ENCODE results near the gene GRK1.

The GRK1 gene

DNA sequence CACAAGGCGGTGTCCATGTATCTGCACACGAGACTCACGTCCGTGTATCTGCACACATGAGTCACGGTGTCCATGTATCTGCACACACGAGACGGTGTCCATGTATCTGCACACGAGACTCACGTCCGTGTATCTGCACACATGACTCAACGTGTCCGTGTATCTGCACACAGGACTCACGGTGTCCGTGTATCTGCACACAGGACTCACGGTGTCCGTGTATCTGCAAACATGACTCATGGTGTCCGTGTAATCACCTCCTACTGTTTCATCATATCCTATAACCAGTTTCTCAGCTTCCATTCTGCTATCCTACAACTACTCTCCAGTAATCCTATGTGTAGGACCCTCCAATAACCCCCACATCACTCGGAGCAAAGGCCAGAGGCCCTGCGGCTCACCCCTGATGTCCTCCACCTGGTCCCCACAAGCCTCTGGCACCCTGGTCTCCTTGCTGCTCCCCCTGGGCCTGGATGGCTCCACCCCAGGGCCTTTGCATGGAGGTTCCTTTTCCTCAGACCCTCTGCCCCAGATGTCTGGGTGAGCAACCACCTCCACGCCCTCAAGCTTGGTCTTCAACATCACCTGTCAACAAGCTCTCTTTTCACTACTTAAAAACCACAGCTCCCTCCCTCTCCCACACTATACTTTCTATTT lies 89.5 kb downstream of the GRK1 start:
- H3K4me1 ChIP-seq: peaks cover 18 to 36% (median 30%) of the 10 kb centered on the region in 10 experiments
- no peak overlapping the region for H3K9ac ChIP-seq
- no peak for TF ChIP-seq Cebpa-rat (IDR thresholded peaks at IDR 0.05)
- H3K36me3 ChIP-seq: no peaks in the 10 kb centered on the region
- no peak overlapping the region for H3K4me3 ChIP-seq
- peaks cover 0 to 9% (median 0%) of the 10 kb centered on the region in 11 experiments; a peak in 2 of 22 replicates for H4K20me1 ChIP-seq
- no peak overlapping the region for H3K27ac ChIP-seq
- H3K4me2 ChIP-seq: peak overlapping the region in 6 of 11 experiments; percentile 2 to 40 (median 18); a peak in 2 of 22 replicates
- H3K9me3 ChIP-seq (replicated peaks in 1 of 11): peaks cover 0 to 10% (median 5%) of the 10 kb centered on the region in 11 experiments; a peak in 13 of 22 replicates
- peaks cover 21 to 35% (median 26%) of the 10 kb centered on the region in 11 experiments for H3K27me3 ChIP-seq

DNA sequence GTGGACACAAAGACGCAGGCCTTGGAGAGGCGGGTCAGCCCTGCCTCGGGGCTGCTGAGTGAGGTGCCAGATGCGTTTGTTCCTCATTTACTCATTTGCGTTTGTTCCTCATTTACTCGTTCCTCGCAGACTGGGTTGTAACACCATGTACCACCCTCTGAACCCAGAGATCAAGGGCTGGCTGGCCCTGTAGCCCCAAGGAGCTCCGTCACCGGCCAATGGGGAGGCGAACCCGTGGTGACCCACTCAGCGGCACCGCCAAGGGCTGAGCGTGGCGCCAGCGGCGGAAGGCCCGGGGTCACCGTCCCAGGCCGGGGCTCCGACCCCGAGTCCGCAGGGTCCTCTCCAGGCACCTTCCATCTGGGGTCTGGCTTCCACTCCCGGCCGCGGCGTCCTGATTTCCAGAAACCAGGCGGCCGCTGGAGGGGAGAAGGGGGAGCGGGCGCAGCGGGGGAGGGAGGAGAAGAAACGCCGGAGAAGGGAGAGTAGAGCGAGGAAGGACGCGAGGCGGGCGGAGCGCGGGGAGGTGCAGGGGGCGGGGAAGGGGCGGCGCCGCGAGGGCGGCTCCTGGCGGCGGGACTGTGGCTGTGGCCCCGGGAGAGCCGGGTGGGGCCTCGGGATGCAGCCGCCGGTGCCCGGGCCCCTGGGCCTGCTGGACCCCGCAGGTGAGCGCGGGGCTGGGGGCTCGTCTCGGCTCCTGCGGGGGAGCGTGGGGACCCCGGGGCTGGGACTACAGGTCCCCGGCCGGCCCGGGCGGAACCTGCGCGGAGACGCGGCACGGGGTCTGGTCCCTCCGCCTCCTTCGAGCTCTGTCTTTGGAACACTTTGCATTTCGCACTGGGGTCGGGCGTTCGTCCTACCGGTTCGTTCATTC lies 91.9 kb downstream of the GRK1 start, which contains the start of gene TMEM255B:
Gene TMEM255B, plus strand, starts transcription at position 576 of the 874 bp plus-strand sequence. Its CDS starts 44 bp downstream, at position 620.
- Histone ChIP-seq H4K20me1 (peaks cover 0 to 9% (median 0%) of the 10 kb centered on the region in 11 experiments; a peak in 2 of 22 replicates), H3K9ac (peak within 1 kb of the TSS; percentile 65 to 92 (median 81)), H3K4me2 (peak within 1 kb of the TSS; percentile 93 to 99 (median 96)), H3K4me1 (peaks cover 18 to 40% (median 33%) of the 10 kb centered on the region in 10 experiments), H3K27ac (peak within 1 kb of the TSS; percentile 41 to 96 (median 79)), H3K36me3 (no peaks in the 10 kb centered on the region), H3K9me3 (replicated peaks in 1 of 11) (no peaks in the 10 kb centered on the region), H3K27me3 (peaks cover 28 to 52% (median 40%) of the 10 kb centered on the region in 11 experiments), H3K4me3 (peak within 1 kb of the TSS; percentile 55 to 76 (median 70))
- no peak for TF ChIP-seq Cebpa-rat (IDR thresholded peaks at IDR 0.05)

DNA sequence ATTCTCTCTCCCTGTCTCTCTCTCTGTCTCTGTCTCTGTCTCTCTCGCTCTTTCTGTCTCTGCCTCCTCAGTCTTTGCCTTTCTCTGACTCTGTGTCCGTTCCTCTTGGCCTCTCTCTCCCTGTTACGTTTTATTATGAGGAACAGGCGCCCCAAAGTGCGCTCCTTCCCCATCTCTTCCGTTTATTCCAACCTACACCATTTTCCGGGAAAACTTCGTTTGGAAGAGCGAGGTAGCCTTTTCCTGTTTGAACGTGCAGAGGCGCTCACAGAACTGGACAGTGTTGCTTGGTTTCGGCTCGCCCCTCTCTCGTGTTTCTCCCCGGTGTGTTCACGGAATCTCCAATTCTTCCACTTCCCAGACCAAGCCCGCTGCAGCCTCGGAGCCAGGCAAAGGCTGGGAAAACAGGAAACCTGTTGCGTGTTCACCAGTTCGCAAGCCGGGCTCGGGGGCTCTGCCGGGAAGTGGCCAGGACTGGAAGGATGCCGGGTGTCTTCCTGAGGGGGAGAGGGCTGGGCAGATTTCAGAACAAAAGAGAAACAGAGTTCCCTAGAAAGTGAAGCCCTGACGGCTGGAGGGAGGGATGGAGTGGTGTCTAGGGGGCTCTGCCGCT lies 92.6 kb downstream of the GRK1 start:
- H3K27me3 ChIP-seq: peaks cover 28 to 52% (median 40%) of the 10 kb centered on the region in 11 experiments
- no peaks in the 10 kb centered on the region for H3K36me3 ChIP-seq
- H4K20me1 ChIP-seq: peaks cover 0 to 7% (median 0%) of the 10 kb centered on the region in 11 experiments; a peak in 3 of 22 replicates
- no peak for TF ChIP-seq Cebpa-rat (IDR thresholded peaks at IDR 0.05)
- H3K27ac ChIP-seq: peak overlapping the region in 1 of 11 experiments; percentile 90; a peak in 3 of 22 replicates
- H3K4me2 ChIP-seq: peak overlapping the region; percentile 93 to 99 (median 96)
- peak overlapping the region; percentile 55 to 76 (median 70) for H3K4me3 ChIP-seq
- peaks cover 18 to 48% (median 35%) of the 10 kb centered on the region in 10 experiments for H3K4me1 ChIP-seq
- H3K9me3 ChIP-seq (replicated peaks in 1 of 11): no peaks in the 10 kb centered on the region
- H3K9ac ChIP-seq: peak overlapping the region; percentile 65 to 92 (median 81); a peak in 18 of 22 replicates

DNA sequence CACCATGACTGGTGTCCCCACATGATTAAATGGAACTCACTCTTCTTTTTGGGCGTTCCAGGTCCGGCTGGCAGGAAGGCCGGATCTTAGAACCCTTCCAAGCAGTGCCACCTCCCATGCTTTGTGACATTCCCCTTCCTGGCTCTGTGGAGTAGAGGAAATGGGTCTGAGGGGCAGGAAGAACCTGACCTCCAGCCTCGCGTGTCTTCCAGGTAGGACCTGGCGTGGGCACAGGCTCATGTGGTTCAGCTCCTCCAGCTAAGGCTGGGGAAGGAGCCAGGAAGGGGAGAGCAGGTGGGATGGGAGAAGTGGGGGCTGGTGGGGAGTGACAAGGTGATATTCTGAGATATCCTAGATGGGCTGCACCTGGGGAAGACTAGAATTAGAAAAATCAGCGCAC lies 94.1 kb downstream of the GRK1 start:
- no peak overlapping the region for H3K9ac ChIP-seq
- peaks cover 18 to 53% (median 39%) of the 10 kb centered on the region in 10 experiments for H3K4me1 ChIP-seq
- TF ChIP-seq Cebpa-rat (IDR thresholded peaks at IDR 0.05): no peak
- H3K4me2 ChIP-seq: no peak overlapping the region
- H3K4me3 ChIP-seq: no peak overlapping the region
- peaks cover 28 to 52% (median 40%) of the 10 kb centered on the region in 11 experiments for H3K27me3 ChIP-seq
- no peak overlapping the region for H3K27ac ChIP-seq
- H3K9me3 ChIP-seq (replicated peaks in 1 of 11): peaks cover 0 to 2% (median 0%) of the 10 kb centered on the region in 11 experiments; a peak in 2 of 22 replicates
- no peaks in the 10 kb centered on the region for H3K36me3 ChIP-seq
- peaks cover 0 to 7% (median 0%) of the 10 kb centered on the region in 11 experiments; a peak in 3 of 22 replicates for H4K20me1 ChIP-seq

GRCh38 chr13:113762075-113762474 lies 95.1 kb downstream of the GRK1 start:
- Histone ChIP-seq H3K4me3 (no peak overlapping the region), H3K4me2 (no peak overlapping the region), H4K20me1 (peaks cover 0 to 7% (median 0%) of the 10 kb centered on the region in 11 experiments; a peak in 3 of 22 replicates), H3K27ac (no peak overlapping the region), H3K9ac (no peak overlapping the region), H3K4me1 (peaks cover 18 to 62% (median 42%) of the 10 kb centered on the region in 10 experiments), H3K9me3 (replicated peaks in 1 of 11) (peaks cover 0 to 5% (median 0%) of the 10 kb centered on the region in 11 experiments; a peak in 2 of 22 replicates), H3K27me3 (peaks cover 28 to 52% (median 40%) of the 10 kb centered on the region in 11 experiments), H3K36me3 (no peaks in the 10 kb centered on the region)
- no peak for TF ChIP-seq Cebpa-rat (IDR thresholded peaks at IDR 0.05)

DNA sequence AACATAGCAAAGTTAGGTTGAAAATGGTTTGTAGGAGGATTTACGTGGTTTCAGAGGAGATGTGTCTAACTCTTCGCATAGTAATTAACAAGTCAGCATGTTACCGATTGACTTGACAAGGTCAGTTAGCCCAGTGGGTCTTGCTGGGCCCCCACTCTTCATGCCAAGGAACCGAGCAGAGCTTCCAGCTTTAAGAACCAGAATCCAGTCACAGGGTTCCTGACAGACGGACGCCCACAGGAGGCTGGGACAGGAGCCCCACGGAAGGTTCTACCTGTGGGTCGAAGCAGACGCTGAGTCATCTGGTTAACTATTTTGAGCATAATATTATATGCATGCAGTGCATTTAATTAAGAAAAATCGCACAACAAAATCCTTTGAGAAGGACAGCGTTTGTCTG lies 95.5 kb downstream of the GRK1 start:
- H3K36me3 ChIP-seq: no peaks in the 10 kb centered on the region
- H3K4me1 ChIP-seq: peaks cover 15 to 67% (median 47%) of the 10 kb centered on the region in 10 experiments
- no peak for TF ChIP-seq Cebpa-rat (IDR thresholded peaks at IDR 0.05)
- H3K9ac ChIP-seq: no peak overlapping the region
- H3K4me3 ChIP-seq: no peak overlapping the region
- H3K9me3 ChIP-seq (replicated peaks in 1 of 11): peaks cover 0 to 5% (median 0%) of the 10 kb centered on the region in 11 experiments; a peak in 2 of 22 replicates
- H4K20me1 ChIP-seq: peaks cover 0 to 7% (median 0%) of the 10 kb centered on the region in 11 experiments; a peak in 3 of 22 replicates
- no peak overlapping the region; a peak in 1 of 22 replicates for H3K4me2 ChIP-seq
- H3K27ac ChIP-seq: no peak overlapping the region
- peaks cover 28 to 52% (median 40%) of the 10 kb centered on the region in 11 experiments for H3K27me3 ChIP-seq

GRCh38 chr13:113763254-113763653 lies 96.2 kb downstream of the GRK1 start:
- H3K36me3 ChIP-seq: no peaks in the 10 kb centered on the region
- H3K27ac ChIP-seq: no peak overlapping the region
- peaks cover 0 to 6% (median 2%) of the 10 kb centered on the region in 11 experiments; a peak in 15 of 22 replicates for H3K9me3 ChIP-seq (replicated peaks in 1 of 11)
- peaks cover 28 to 49% (median 41%) of the 10 kb centered on the region in 11 experiments for H3K27me3 ChIP-seq
- H3K4me2 ChIP-seq: peak overlapping the region in 1 of 11 experiments; percentile 24; a peak in 4 of 22 replicates
- no peak overlapping the region for H3K9ac ChIP-seq
- no peak overlapping the region for H3K4me3 ChIP-seq
- no peak for TF ChIP-seq Cebpa-rat (IDR thresholded peaks at IDR 0.05)
- H3K4me1 ChIP-seq: peaks cover 8 to 70% (median 49%) of the 10 kb centered on the region in 10 experiments
- peaks cover 0 to 7% (median 0%) of the 10 kb centered on the region in 11 experiments; a peak in 3 of 22 replicates for H4K20me1 ChIP-seq
